Skeletal muscle tissue (tissue), 4 donors: Measurements from ENCODE around the gene PLEKHG2. TPM values are rescaled to one million over a fixed set of nuclear protein-coding genes. Genes with fewer than 3 reads are reported as not detected.

Source experiments
- H3K27ac ChIP-seq: one replicate; pipeline ENCODE4 v1.7.0; 2013; ENCODE audit warnings: mild to moderate bottlenecking, low read depth, low read length, inconsistent platforms
- H3K27me3 ChIP-seq, 3 donors: one replicate each; pipeline ENCODE4 v1.7.0; 2013; ENCODE audit warnings: low read length in 3 of 3; ENCODE audit not compliant: control insufficient read depth in 3 of 3, insufficient read depth in 3 of 3
- H3K36me3 ChIP-seq, 3 donors: one replicate each; pipeline ENCODE4 v1.7.0; 2013; ENCODE audit warnings: low read length in 3 of 3; ENCODE audit not compliant: control insufficient read depth in 3 of 3, insufficient read depth in 3 of 3
- H3K4me1 ChIP-seq, 3 donors: one replicate each; pipeline ENCODE4 v1.7.0; 2013; ENCODE audit warnings: low read length in 3 of 3, mild to moderate bottlenecking in 3 of 3; ENCODE audit not compliant: control insufficient read depth in 3 of 3, insufficient read depth in 3 of 3
- H3K4me3 ChIP-seq, 3 donors: one replicate each; pipeline ENCODE4 v1.7.0; 2013; ENCODE audit warnings: low read length in 3 of 3
- H3K9ac ChIP-seq, 3 donors: one replicate each; pipeline ENCODE4 v1.7.0; 2013; ENCODE audit warnings: low read length in 3 of 3, mild to moderate bottlenecking in 3 of 3, moderate library complexity in 2 of 3, low read depth in 1 of 3
- H3K9me3 ChIP-seq, 3 donors: one replicate each; pipeline ENCODE4 v1.7.0; 2013; ENCODE audit warnings: low read length in 3 of 3; ENCODE audit not compliant: control insufficient read depth in 3 of 3
- total RNA-seq: library from RNA; depleted of rRNA; stranded (reverse); fragments of >200 nt; gene quantifications from one replicate; pipeline ENCODE4 v1.2.3, GENCODE V29; 2014
- donor health status: Osteomylitis.

The PLEKHG2 gene
- total RNA-seq, 1 donor from 2014 or later: 15.7 TPM

- Histone ChIP-seq H3K27me3 (no peaks in the 10 kb centered on the region), H3K9me3 (no peaks in the 10 kb centered on the region), H3K36me3 (peaks cover 62 to 66% (median 63%) of the 10 kb centered on the region in 3 donors), H3K9ac (no peak overlapping the region), H3K4me3 (no peak overlapping the region), H3K4me1 (peaks cover 12 to 21% (median 13%) of the 10 kb centered on the region in 3 donors), H3K27ac (no peak overlapping the region)
Measured at GRCh38 chr19:39386557-39386956, 25.9 kb upstream of the PLEKHG2 start.

- no peak overlapping the region for H3K27ac ChIP-seq
- peaks cover 19 to 31% (median 21%) of the 10 kb centered on the region in 3 donors for H3K4me1 ChIP-seq
Measured at GRCh38 chr19:39388657-39389056, 23.8 kb upstream of the PLEKHG2 start.

GRCh38 chr19:39389631-39390414 lies 22.6 kb upstream of the PLEKHG2 start:
- no peaks in the 10 kb centered on the region for H3K9me3 ChIP-seq
- peaks cover 21 to 32% (median 21%) of the 10 kb centered on the region in 3 donors for H3K4me1 ChIP-seq
- no peaks in the 10 kb centered on the region for H3K27me3 ChIP-seq
- peak overlapping the region; percentile 99 to 100 (median 100) for H3K9ac ChIP-seq
- peak overlapping the region; percentile 92 to 100 (median 99) for H3K4me3 ChIP-seq
- H3K36me3 ChIP-seq: peaks cover 49 to 60% (median 50%) of the 10 kb centered on the region in 3 donors
- peak overlapping the region; percentile 99 for H3K27ac ChIP-seq

More at GRCh38 chr19:39388657-39389056, 23.8 kb upstream of the PLEKHG2 start:
- Histone ChIP-seq H3K27me3 (no peaks in the 10 kb centered on the region), H3K4me3 (no peak overlapping the region), H3K9ac (no peak overlapping the region), H3K36me3 (peaks cover 49 to 54% (median 52%) of the 10 kb centered on the region in 3 donors), H3K9me3 (no peaks in the 10 kb centered on the region)

GRCh38 chr19:39390451-39390750 lies 22.1 kb upstream of the PLEKHG2 start:
- H3K27ac ChIP-seq: peak overlapping the region; percentile 99
- peaks cover 52 to 59% (median 53%) of the 10 kb centered on the region in 3 donors for H3K36me3 ChIP-seq
- no peaks in the 10 kb centered on the region for H3K27me3 ChIP-seq
- H3K4me1 ChIP-seq: peaks cover 21 to 32% (median 21%) of the 10 kb centered on the region in 3 donors
- H3K9me3 ChIP-seq: no peaks in the 10 kb centered on the region
- H3K9ac ChIP-seq: peak overlapping the region; percentile 99 to 100 (median 100)
- H3K4me3 ChIP-seq: peak overlapping the region; percentile 92 to 100 (median 99)

GRCh38 chr19:39390751-39391437 lies 21.6 kb upstream of the PLEKHG2 start, which contains the start of the genes MED29 and PAF1:
Gene MED29, plus strand, starts transcription at chr19:39391378. Its CDS starts 45 bp downstream, at chr19:39391423.
Gene PAF1, minus strand, starts transcription at chr19:39391106. Its CDS starts 242 bp downstream, at chr19:39390864.
- Histone ChIP-seq H3K4me3 (peak within 1 kb of the TSS; percentile 92 to 100 (median 99)), H3K27ac (peak within 1 kb of the TSS; percentile 99), H3K36me3 (peaks cover 50 to 56% (median 50%) of the 10 kb centered on the region in 3 donors), H3K4me1 (peaks cover 21 to 32% (median 21%) of the 10 kb centered on the region in 3 donors), H3K27me3 (no peaks in the 10 kb centered on the region), H3K9ac (peak within 1 kb of the TSS; percentile 99 to 100 (median 100)), H3K9me3 (no peaks in the 10 kb centered on the region)

GRCh38 chr19:39397360-39398296 lies 14.8 kb upstream of the PLEKHG2 start:
- Histone ChIP-seq H3K27me3 (no peaks in the 10 kb centered on the region), H3K4me3 (peak overlapping the region; percentile 43 to 62 (median 60)), H3K36me3 (peaks cover 15 to 22% (median 17%) of the 10 kb centered on the region in 3 donors), H3K4me1 (peaks cover 25 to 43% (median 34%) of the 10 kb centered on the region in 3 donors), H3K9me3 (no peaks in the 10 kb centered on the region), H3K9ac (peak overlapping the region; percentile 69 to 77 (median 70)), H3K27ac (peak overlapping the region; percentile 89)

GRCh38 chr19:39398297-39398864 lies 14.1 kb upstream of the PLEKHG2 start:
- Histone ChIP-seq H3K4me3 (no peak overlapping the region), H3K27me3 (no peaks in the 10 kb centered on the region), H3K9me3 (no peaks in the 10 kb centered on the region), H3K9ac (peak overlapping the region; percentile 40 to 77 (median 69)), H3K27ac (peak overlapping the region; percentile 89), H3K4me1 (peaks cover 25 to 43% (median 34%) of the 10 kb centered on the region in 3 donors), H3K36me3 (peaks cover 13 to 21% (median 16%) of the 10 kb centered on the region in 3 donors)

GRCh38 chr19:39399668-39400050 lies 12.8 kb upstream of the PLEKHG2 start:
- Histone ChIP-seq H3K4me1 (peaks cover 25 to 45% (median 38%) of the 10 kb centered on the region in 3 donors), H3K9ac (no peak overlapping the region), H3K9me3 (no peaks in the 10 kb centered on the region), H3K27me3 (no peaks in the 10 kb centered on the region), H3K4me3 (no peak overlapping the region), H3K36me3 (peaks cover 6 to 13% (median 8%) of the 10 kb centered on the region in 3 donors), H3K27ac (no peak overlapping the region)

GRCh38 chr19:39400061-39400460 lies 12.4 kb upstream of the PLEKHG2 start:
- Histone ChIP-seq H3K36me3 (peaks cover 3 to 11% (median 7%) of the 10 kb centered on the region in 3 donors), H3K9me3 (no peaks in the 10 kb centered on the region), H3K27ac (no peak overlapping the region), H3K4me1 (peaks cover 27 to 45% (median 38%) of the 10 kb centered on the region in 3 donors), H3K4me3 (no peak overlapping the region), H3K9ac (no peak overlapping the region), H3K27me3 (no peaks in the 10 kb centered on the region)
